Adrenal gland (tissue), 5 donors: ENCODE data around the gene CASS4.

Experiments used
- CTCF ChIP-seq, 6 experiments: fragments of 450-650 bp in 4 of 6; fragments of 200-600 bp in 2 of 6; sonication (generic) in 1 of 6; IDR thresholded peaks; 1 replicate in 5 of 6; 2 replicates in 1 of 6; pipeline versions ENCODE4 v1.5.1 to v1.8.0; 2016 to 2021; ENCODE audit warnings: antibody characterized with exemption in 6 of 6, mild to moderate bottlenecking in 2 of 6, moderate library complexity in 1 of 6
- POLR2A ChIP-seq, 2 donors: fragments of 450-650 bp; IDR thresholded peaks; one replicate each; pipeline ENCODE4 v1.6.1; 2017; ENCODE audit warnings: antibody characterized with exemption in 2 of 2, mild to moderate bottlenecking in 2 of 2, moderate library complexity in 1 of 2
- donor health status: DM: no; HTN: no; CAD: no.

DNA sequence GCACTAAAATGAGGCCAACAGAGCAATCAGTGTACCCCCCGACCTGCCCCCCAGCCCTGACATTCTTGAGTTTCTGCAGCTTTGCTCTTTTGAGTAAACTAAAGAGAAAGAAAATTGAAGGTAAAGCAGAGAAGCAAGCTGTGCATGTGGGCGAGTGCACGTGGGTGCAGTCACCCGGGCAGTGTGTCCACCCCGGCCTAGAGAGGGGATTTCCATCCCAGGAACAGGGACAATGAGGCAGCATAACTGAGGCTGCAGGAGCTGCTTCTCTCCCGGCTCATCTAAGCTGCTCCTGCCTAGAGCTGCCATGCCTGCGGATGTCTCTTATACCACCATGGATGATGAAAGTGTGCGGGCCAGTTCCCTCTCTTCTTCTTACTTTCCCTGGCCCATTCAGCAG, 16.8 kb downstream of the CASS4 start:
- no peak for TF ChIP-seq CTCF (IDR thresholded peaks at IDR 0.05)
- no peak for TF ChIP-seq POLR2A (IDR thresholded peaks at IDR 0.05)
